LNCaP clone FGC (cell line): ENCODE measurements around the gene COX15.

Experiments
- DNase-seq: peaks from one replicate; pipeline ENCODE4 v3.0.0-alpha.2; 2011; ENCODE audit warnings: low read depth
- H3K4me3 ChIP-seq: 2 replicates; pipeline ENCODE4 v1.5.1; 2011; ENCODE audit warnings: mild to moderate bottlenecking, low read depth, low read length, control low read depth
- TF ChIP-seq, protein P1 (sequence below): IDR thresholded peaks from 2 replicates; pipeline ENCODE4 v1.5.1; 2012; ENCODE audit warnings: mild to moderate bottlenecking; ENCODE audit not compliant: control insufficient read depth, insufficient read depth; ENCODE audit errors: extremely low read depth

Gene COX15

DNA sequence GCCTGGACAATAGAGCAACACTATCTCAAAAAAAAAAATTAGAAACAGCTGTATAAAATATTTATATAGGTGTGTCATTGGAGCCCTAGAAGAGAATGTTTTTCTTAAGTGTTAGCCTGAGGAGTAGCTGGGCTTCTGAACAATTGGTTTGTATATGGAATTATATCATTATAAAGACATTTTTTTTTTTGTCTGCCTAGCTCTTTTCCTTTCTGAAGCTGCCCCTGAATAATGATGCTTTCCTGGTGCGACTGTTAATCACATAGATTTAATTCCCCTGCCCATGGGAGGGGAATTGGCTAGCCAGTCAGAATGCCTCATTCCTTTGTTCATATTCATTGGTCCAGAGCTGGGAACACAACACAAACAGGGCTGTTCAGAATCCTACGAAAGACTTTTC, 36.6 kb upstream of the COX15 start:
- no peak overlapping the region for H3K4me3 ChIP-seq
- DNase-seq = no peak

DNA sequence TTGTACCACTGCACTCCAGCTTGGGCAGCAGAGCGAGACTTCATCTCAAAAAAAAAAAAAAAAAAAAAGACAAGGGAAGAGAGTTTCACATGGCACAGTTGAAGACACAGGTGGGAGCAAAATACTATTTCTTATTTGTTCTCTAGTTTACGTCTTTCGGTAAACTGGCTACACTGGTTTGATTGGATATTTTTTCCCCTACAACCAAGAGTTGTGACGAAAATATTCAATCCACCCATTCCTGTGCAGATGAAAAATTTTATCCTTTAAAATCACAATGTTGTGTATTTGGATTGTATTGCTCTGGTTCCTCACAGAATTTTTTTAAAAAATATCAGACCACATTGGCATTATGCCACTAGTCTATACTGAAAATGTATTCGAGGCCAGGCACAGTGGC, 36.0 kb upstream of the COX15 start:
- TF ChIP-seq, protein P1, sequence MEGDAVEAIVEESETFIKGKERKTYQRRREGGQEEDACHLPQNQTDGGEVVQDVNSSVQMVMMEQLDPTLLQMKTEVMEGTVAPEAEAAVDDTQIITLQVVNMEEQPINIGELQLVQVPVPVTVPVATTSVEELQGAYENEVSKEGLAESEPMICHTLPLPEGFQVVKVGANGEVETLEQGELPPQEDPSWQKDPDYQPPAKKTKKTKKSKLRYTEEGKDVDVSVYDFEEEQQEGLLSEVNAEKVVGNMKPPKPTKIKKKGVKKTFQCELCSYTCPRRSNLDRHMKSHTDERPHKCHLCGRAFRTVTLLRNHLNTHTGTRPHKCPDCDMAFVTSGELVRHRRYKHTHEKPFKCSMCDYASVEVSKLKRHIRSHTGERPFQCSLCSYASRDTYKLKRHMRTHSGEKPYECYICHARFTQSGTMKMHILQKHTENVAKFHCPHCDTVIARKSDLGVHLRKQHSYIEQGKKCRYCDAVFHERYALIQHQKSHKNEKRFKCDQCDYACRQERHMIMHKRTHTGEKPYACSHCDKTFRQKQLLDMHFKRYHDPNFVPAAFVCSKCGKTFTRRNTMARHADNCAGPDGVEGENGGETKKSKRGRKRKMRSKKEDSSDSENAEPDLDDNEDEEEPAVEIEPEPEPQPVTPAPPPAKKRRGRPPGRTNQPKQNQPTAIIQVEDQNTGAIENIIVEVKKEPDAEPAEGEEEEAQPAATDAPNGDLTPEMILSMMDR = no peak

More for the DNA sequence above, 36.6 kb upstream of the COX15 start:
- TF ChIP-seq, protein P1 = no peak

GRCh38 chr10:99766302-99766681, 34.4 kb upstream of the COX15 start:
- TF ChIP-seq, protein P1 = no peak
- DNase-seq = no peak
- no peak overlapping the region for H3K4me3 ChIP-seq

More for the DNA sequence above, 36.0 kb upstream of the COX15 start:
- no peak for DNase-seq
- no peak overlapping the region for H3K4me3 ChIP-seq

- no peak overlapping the region for H3K4me3 ChIP-seq
- no peak for DNase-seq
- TF ChIP-seq, protein P1 = no peak
Measured at GRCh38 chr10:99765672-99766301, 33.9 kb upstream of the COX15 start.

- no peak for DNase-seq
- TF ChIP-seq, protein P1 = no peak
- H3K4me3 ChIP-seq = no peak overlapping the region
Measured at GRCh38 chr10:99761365-99761764, 29.4 kb upstream of the COX15 start.

- DNase-seq = no peak
- no peak overlapping the region for H3K4me3 ChIP-seq
- TF ChIP-seq, protein P1 = no peak
Measured at GRCh38 chr10:99760321-99760720, 28.4 kb upstream of the COX15 start.
